Tibial artery (tissue), 4 donors: ENCODE measurements around the gene OR1E2.

Source experiments
- DNase-seq, 2 donors: peaks; one replicate each; pipeline ENCODE4 v3.0.0-alpha.2; 2019
- H3K27ac ChIP-seq, 2 donors: fragments of 200-600 bp; sonication (generic) in 1 of 2; 1 replicate in 1 of 2; 2 replicates in 1 of 2; pipeline ENCODE4 v1.5.1; 2018 to 2019; ENCODE audit warnings: mild to moderate bottlenecking in 1 of 2
- H3K27me3 ChIP-seq, 2 donors: fragments of 200-600 bp; sonication (generic) in 1 of 2; one replicate each; pipeline versions ENCODE4 v1.5.1 to v1.6.0; 2016 to 2019
- H3K36me3 ChIP-seq, 3 donors: fragments of 200-600 bp; sonication (generic) in 2 of 3; one replicate each; pipeline ENCODE4 v1.5.1; 2016 to 2019; ENCODE audit warnings: mild to moderate bottlenecking in 2 of 3
- H3K4me1 ChIP-seq, 4 donors: fragments of 200-600 bp; sonication (generic) in 2 of 4; 1 replicate in 3 of 4; 2 replicates in 1 of 4; pipeline ENCODE4 v1.5.1; 2016 to 2019
- H3K4me3 ChIP-seq, 2 donors: fragments of 200-600 bp; sonication (generic) in 1 of 2; 1 replicate in 1 of 2; 2 replicates in 1 of 2; pipeline ENCODE4 v1.5.1; 2018 to 2019; ENCODE audit warnings: mild to moderate bottlenecking in 2 of 2
- H3K9me3 ChIP-seq, 3 donors: fragments of 200-600 bp; sonication (generic) in 1 of 3; one replicate each; pipeline ENCODE4 v1.5.1; 2016 to 2019
- intact Hi-C: fragments of 100-400 bp; cut with DNase I; formaldehyde crosslinking; loops from one replicate; pipeline ENCODE4 v1.15.0; 2023; ENCODE audit warnings: low total_unique reads
- TF ChIP-seq, protein P1 (sequence below), 2 experiments: fragments of 200-600 bp in 1 of 2; fragments of 450-650 bp in 1 of 2; IDR thresholded peaks; one replicate each; pipeline ENCODE4 v1.5.1; 2017 to 2019; ENCODE audit warnings: antibody characterized with exemption in 2 of 2, mild to moderate bottlenecking in 1 of 2, moderate library complexity in 1 of 2

Gene OR1E2

DNA sequence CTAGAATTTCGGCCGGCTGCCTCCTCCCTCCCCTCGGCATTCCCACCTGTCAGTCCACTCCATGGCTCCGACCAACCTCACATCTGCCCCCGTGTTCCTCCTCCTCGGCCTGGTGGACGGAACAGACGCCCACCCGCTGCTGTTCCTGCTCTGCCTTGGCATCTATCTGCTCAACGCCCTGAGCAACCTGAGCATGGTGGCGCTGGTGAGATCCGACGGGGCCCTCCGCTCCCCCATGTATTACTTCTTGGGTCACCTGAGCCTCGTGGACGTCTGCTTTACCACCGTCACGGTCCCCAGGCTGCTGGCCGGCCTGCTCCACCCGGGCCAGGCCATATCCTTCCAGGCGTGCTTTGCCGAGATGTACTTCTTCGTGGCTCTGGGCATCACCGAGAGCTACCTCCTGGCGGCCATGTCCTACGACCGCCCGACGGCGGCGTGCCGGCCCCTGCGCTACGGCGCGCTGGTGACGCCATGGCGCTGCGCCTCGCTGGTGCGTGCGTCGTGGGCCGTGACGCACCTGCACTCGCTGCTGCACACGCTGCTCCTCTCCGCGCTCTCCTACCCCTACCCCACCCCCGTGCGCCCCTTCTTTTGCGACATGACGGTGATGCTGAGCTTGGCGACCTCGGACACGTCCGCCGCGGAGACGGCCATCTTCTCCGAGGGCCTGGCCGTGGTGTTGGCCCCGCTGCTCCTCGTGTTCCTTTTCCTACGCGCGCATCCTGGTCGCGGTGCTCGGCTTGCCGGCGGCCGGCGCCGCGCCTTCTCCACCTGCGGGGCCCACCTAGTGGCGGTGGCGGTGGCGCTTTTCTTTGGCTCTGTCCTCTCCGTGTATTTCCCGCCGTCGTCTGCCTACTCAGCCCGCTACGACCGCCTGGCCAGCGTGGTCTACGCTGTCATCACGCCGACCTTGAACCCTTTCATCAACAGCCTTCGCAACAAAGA, 47.5 kb downstream of the OR1E2 start, which contains the start of gene OR3A2:
TSS of gene OR3A2 (minus strand) at position 440 of the 948 bp plus-strand sequence.
- Histone ChIP-seq H3K36me3 (no peaks in the 10 kb centered on the region), H3K4me3 (no peak within 1 kb of the TSS), H3K27ac (no peak within 1 kb of the TSS), H3K9me3 (peaks cover 0 to 11% (median 0%) of the 10 kb centered on the region in 3 donors), H3K4me1 (no peaks in the 10 kb centered on the region), H3K27me3 (peaks cover 0 to 12% of the 10 kb centered on the region in 2 donors)
- TF ChIP-seq, protein P1, sequence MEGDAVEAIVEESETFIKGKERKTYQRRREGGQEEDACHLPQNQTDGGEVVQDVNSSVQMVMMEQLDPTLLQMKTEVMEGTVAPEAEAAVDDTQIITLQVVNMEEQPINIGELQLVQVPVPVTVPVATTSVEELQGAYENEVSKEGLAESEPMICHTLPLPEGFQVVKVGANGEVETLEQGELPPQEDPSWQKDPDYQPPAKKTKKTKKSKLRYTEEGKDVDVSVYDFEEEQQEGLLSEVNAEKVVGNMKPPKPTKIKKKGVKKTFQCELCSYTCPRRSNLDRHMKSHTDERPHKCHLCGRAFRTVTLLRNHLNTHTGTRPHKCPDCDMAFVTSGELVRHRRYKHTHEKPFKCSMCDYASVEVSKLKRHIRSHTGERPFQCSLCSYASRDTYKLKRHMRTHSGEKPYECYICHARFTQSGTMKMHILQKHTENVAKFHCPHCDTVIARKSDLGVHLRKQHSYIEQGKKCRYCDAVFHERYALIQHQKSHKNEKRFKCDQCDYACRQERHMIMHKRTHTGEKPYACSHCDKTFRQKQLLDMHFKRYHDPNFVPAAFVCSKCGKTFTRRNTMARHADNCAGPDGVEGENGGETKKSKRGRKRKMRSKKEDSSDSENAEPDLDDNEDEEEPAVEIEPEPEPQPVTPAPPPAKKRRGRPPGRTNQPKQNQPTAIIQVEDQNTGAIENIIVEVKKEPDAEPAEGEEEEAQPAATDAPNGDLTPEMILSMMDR (IDR thresholded peaks at IDR 0.05) = no peak
- intact Hi-C loops = no loop called here
- DNase-seq = no peak
